Adipocyte (in vitro differentiated cells): ENCODE results near the gene OR10AD1.
"Not testable (repeated sequence)": the region's sequence is repeated elsewhere in the genome, so short reads cannot be mapped to it uniquely, and the experiment has no call there.

Experiments used
- DNase-seq: peaks from one replicate; pipeline ENCODE4 v3.0.0-alpha.2; 2015; ENCODE audit warnings: low read depth
- H3K27me3 ChIP-seq: replicated peaks from 2 replicates; pipeline ENCODE4 v1.7.0; 2013; ENCODE audit warnings: mild to moderate bottlenecking, low read length, moderate library complexity; ENCODE audit not compliant: control insufficient read depth, insufficient read depth
- H3K36me3 ChIP-seq: 2 replicates; pipeline ENCODE4 v1.7.0; 2013; ENCODE audit warnings: low read length, mild to moderate bottlenecking, moderate library complexity; ENCODE audit not compliant: control insufficient read depth, insufficient read depth, severe bottlenecking
- H3K4me1 ChIP-seq: 2 replicates; pipeline ENCODE4 v1.7.0; 2013; ENCODE audit warnings: mild to moderate bottlenecking, low read length, moderate library complexity; ENCODE audit not compliant: control insufficient read depth, insufficient read depth
- H3K4me3 ChIP-seq: 2 replicates; pipeline ENCODE4 v1.7.0; 2013; ENCODE audit warnings: mild to moderate bottlenecking, low read length, moderate library complexity
- H3K9ac ChIP-seq: 2 replicates; pipeline ENCODE4 v1.7.0; 2013; ENCODE audit warnings: mild to moderate bottlenecking, low read length, moderate library complexity
- H3K9me3 ChIP-seq: 2 replicates; pipeline ENCODE4 v1.7.0; 2013; ENCODE audit warnings: mild to moderate bottlenecking, low read length, moderate library complexity; ENCODE audit not compliant: control insufficient read depth

The OR10AD1 gene, protein sequence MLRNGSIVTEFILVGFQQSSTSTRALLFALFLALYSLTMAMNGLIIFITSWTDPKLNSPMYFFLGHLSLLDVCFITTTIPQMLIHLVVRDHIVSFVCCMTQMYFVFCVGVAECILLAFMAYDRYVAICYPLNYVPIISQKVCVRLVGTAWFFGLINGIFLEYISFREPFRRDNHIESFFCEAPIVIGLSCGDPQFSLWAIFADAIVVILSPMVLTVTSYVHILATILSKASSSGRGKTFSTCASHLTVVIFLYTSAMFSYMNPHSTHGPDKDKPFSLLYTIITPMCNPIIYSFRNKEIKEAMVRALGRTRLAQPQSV

GRCh38 chr12:48203192-48203591, at the start of gene OR10AD1:
OR10AD1 (minus strand) TSS chr12:48203292; CDS start chr12:48203292, 0 bp downstream.
- no peak for DNase-seq
- Histone ChIP-seq H3K4me3 (no peak within 1 kb of the TSS), H3K9me3 (peaks cover 14% of the 10 kb centered on the region), H3K4me1 (peaks cover 19% of the 10 kb centered on the region), H3K36me3 (peaks cover 3% of the 10 kb centered on the region), H3K27me3 (no peaks in the 10 kb centered on the region), H3K9ac (no peak within 1 kb of the TSS)

GRCh38 chr12:48247181-48247966, 44.3 kb upstream of the OR10AD1 start:
- no peak for DNase-seq
- H3K9ac ChIP-seq: no peak overlapping the region
- peaks cover 5% of the 10 kb centered on the region for H3K9me3 ChIP-seq
- H3K4me3 ChIP-seq: no peak overlapping the region
- no peaks in the 10 kb centered on the region for H3K36me3 ChIP-seq
- H3K27me3 ChIP-seq: peaks cover 6% of the 10 kb centered on the region
- no peaks in the 10 kb centered on the region for H3K4me1 ChIP-seq

DNA sequence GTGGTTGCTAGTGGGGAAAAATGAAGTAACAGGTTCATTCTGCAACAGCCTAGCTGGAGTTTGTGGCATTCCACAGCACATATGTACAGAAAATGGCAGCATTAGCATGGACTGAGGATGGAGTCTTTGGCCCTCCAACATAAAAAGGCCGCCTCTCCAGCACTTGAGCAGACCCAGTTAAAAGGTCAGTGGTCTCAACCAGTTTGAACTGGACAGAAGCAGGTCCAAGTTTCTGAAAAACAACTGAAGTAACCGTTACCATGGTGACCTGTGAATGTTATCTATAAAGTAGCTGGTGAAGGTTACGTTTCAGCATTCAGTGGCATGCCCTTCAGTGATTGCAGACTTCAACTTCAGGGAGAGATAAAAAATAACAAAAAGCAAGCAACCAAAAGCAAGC, 34.1 kb upstream of the OR10AD1 start:
- Histone ChIP-seq H3K9me3 (peaks cover 4% of the 10 kb centered on the region), H3K9ac (no peak overlapping the region), H3K27me3 (no peaks in the 10 kb centered on the region), H3K36me3 (no peaks in the 10 kb centered on the region), H3K4me3 (no peak overlapping the region), H3K4me1 (no peaks in the 10 kb centered on the region)
- no peak for DNase-seq

DNA sequence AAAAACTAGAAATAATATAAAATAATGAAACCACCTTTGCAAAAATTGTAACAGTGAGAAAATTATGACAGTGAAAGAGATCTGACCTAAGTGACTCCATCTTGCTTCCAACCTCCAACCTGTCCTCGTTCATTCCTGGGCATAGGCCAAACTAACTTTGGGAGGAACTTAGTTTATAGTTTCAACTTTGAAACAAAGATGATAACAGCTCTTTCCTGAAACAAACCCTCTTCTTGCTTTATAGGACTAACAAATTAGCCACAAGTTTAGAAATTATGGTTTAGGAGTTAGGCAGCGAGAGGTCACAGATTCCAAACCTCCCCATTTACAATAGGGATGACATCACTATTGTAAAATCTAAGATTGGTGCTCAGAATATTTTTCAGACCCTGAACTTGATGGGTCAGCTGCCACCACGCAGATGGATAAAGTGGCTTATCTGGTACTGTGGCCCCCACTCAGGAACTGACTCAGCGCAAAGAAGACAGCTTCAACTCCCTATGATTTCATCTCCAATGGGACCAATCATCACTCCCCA, 32.8 kb upstream of the OR10AD1 start:
- DNase-seq: no peak
- Histone ChIP-seq H3K4me1 (no peaks in the 10 kb centered on the region), H3K9me3 (no peaks in the 10 kb centered on the region), H3K9ac (no peak overlapping the region), H3K27me3 (no peaks in the 10 kb centered on the region), H3K4me3 (no peak overlapping the region), H3K36me3 (no peaks in the 10 kb centered on the region)

- H3K9me3 ChIP-seq: peaks cover 16% of the 10 kb centered on the region
- H3K4me3 ChIP-seq, H3K4me1 ChIP-seq, H3K36me3 ChIP-seq, H3K27me3 ChIP-seq, H3K9ac ChIP-seq, DNase-seq: not testable (repeated sequence)
Observed at GRCh38 chr12:48231169-48231958, 28.3 kb upstream of the OR10AD1 start.

- not testable (repeated sequence) for H3K36me3 ChIP-seq, H3K4me3 ChIP-seq, H3K27me3 ChIP-seq, H3K4me1 ChIP-seq, H3K9ac ChIP-seq, DNase-seq
- H3K9me3 ChIP-seq: peaks cover 18% of the 10 kb centered on the region
Observed at GRCh38 chr12:48224533-48224932, 21.4 kb upstream of the OR10AD1 start.

GRCh38 chr12:48221645-48222044, 18.6 kb upstream of the OR10AD1 start:
- H3K4me3 ChIP-seq: no peak overlapping the region
- no peaks in the 10 kb centered on the region for H3K27me3 ChIP-seq
- no peak overlapping the region for H3K9ac ChIP-seq
- no peak for DNase-seq
- no peaks in the 10 kb centered on the region for H3K4me1 ChIP-seq
- H3K9me3 ChIP-seq: peaks cover 5% of the 10 kb centered on the region
- H3K36me3 ChIP-seq: no peaks in the 10 kb centered on the region

DNA sequence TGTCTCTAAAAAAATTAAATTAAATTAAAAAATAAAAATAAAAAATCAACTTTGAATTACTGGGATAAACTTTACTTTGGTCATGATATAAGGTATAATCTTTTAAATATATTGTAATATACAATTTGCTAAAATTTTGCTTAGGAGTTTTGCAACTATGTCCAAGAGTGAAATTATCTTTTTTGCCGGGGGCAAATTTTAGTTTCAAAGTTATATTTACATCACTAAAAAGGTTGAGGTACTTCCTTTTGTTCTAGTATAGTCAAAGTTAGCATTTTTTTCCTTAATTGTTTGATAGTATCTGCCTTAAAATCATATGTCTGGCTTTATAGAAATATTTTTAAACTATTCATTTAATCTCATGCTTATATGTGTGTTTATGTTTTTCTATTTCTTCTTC, 17.6 kb upstream of the OR10AD1 start:
- no peaks in the 10 kb centered on the region for H3K9me3 ChIP-seq
- no peaks in the 10 kb centered on the region for H3K36me3 ChIP-seq
- DNase-seq: no peak
- H3K4me3 ChIP-seq: no peak overlapping the region
- H3K9ac ChIP-seq: no peak overlapping the region
- H3K4me1 ChIP-seq: no peaks in the 10 kb centered on the region
- H3K27me3 ChIP-seq: no peaks in the 10 kb centered on the region

GRCh38 chr12:48219631-48220030, 16.5 kb upstream of the OR10AD1 start:
- no peaks in the 10 kb centered on the region for H3K36me3 ChIP-seq
- no peak overlapping the region for H3K9ac ChIP-seq
- no peak overlapping the region for H3K4me3 ChIP-seq
- no peak for DNase-seq
- H3K9me3 ChIP-seq: no peaks in the 10 kb centered on the region
- no peaks in the 10 kb centered on the region for H3K4me1 ChIP-seq
- H3K27me3 ChIP-seq: no peaks in the 10 kb centered on the region

- H3K36me3 ChIP-seq: no peaks in the 10 kb centered on the region
- H3K9ac ChIP-seq: no peak overlapping the region
- no peak for DNase-seq
- no peak overlapping the region for H3K4me3 ChIP-seq
- no peaks in the 10 kb centered on the region for H3K9me3 ChIP-seq
- H3K4me1 ChIP-seq: no peaks in the 10 kb centered on the region
- peaks cover 12% of the 10 kb centered on the region for H3K27me3 ChIP-seq
Observed at GRCh38 chr12:48216785-48217184, 13.7 kb upstream of the OR10AD1 start.

DNA sequence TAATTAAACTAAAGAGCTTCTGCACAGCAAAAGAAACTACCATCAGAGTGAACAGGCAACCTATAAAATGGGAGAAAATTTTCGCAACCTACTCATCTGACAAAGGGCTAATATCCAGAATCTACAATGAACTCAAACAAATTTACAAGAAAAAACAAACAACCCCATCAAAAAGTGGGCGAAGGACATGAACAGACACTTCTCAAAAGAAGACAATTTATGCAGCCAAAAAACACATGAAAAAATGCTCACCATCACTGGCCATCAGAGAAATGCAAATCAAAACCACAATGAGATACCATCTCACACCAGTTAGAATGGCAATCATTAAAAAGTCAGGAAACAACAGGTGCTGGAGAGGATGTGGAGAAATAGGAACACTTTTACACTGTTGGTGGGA, 6.4 kb upstream of the OR10AD1 start:
- not testable (repeated sequence) for DNase-seq, H3K36me3 ChIP-seq
- H3K27me3 ChIP-seq: peaks cover 15% of the 10 kb centered on the region

More for the DNA sequence above, 6.4 kb upstream of the OR10AD1 start:
- H3K4me3 ChIP-seq, H3K9ac ChIP-seq, H3K4me1 ChIP-seq: not testable (repeated sequence)
- H3K9me3 ChIP-seq: peaks cover 14% of the 10 kb centered on the region
